ENCODE results near the gene EIF5.

Gene EIF5

DNA sequence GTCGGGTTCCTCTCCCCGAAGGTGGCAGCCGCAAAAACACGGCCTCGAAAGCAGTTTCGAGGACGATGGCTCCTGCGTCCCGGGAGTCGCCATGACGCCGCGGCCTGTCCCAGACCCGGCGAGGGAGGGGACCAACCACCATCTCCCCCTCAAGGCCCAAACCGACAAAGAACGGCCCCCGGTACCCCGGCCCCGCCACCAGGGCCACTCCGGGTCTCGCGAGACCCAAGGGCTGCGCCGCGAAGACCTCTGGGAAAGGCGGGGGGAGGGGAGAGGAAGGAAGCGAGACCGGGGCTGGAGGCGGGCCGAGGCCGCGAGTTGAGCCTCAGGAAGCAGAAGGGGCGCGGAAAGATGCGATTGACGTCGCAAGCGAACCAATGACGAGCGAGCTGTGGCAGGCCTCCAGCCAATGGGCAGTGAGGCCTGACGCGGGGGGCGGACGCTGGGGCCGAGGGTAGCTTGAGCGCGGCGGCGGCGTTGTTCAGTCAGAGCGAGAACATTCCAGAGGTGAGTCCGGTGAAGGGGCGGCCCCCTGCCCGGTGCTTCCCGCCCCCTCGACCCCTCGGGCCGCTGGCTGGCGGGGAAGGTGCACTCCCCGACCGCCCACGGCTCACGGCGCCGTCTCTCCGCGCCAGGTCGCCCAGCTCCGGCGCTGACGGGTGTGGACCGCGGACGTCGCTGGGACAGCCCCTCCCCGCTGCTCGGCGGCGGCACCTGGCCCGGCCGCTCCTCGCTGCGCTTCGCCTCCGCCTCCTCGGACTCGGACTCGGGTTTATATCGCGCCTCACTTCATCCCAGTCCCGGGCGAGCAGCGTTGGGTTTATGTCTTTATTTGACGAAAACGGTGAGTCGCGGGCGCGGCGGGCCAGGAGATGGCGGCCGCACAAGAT, at the start of gene EIF5:
Gene EIF5 (plus strand): TSS at position 484 of the 890 bp plus-strand sequence. CDS start 1,624 bp downstream, outside the sequence.
- FAIRE-seq = no peak

GRCh38 chr14:103284574-103285467, 49.2 kb upstream of the EIF5 start:
- FAIRE-seq = no peak

DNA sequence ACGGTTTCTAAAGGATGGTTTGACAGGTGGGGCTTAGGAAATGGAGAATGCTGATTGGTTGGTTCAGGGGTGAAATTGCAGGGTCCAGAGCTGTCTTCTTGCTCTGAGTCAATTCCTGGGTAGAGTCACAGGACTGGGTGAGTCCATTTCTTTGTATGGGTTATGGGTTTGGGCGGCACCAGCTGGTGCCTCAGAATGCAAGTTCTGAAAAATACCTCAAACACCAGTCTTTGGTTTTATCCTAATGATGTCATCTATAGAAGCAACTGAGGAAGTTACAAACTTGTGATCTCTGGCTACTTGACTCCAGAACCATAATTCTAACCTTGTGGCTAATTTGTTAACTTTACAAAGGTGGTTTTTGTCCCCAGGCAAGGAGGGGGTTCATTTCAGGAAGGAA, 47.6 kb upstream of the EIF5 start:
- FAIRE-seq = no peak

DNA sequence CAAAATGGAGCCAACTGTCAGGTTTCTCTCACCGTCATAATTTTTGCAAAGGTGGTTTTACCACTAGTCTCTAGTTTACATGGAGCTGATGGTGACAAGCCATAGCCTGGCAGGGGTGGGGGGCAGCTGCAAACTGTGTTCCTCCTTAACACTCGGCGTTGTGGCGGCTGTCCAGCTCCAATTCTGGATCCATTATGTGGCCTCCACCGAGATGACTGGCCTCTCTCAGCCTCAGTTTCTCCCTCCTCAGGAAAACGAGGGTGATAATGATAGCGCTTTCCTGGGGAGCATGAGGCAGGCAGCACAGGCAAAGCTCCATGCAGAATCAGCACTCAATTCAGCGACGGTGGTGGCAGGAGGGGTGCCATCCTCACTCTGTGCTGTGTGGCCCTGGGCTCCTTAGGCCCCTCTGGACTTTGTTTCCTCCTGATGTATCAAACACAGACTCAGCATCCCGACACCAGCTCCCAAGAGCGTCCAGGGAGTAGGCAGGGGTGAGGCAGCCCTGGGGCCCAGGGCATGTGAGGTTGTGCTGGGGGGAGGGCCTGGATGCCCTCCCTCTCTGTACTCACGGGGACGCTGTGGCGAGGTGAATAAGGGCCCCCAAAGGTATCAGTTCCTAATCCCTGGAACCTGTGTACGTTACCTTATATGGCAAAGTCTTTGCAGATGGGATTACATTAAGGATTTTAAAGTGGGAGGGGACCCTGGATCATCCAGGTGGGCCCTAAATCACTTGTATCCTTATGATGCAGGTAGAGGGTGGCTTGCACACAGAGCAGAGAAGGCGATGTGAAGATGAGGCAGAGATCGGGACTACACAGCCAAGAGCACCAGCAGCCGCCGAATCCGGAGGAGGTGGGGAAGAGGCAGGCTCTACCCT, 46.8 kb upstream of the EIF5 start:
- FAIRE-seq = no peak

DNA sequence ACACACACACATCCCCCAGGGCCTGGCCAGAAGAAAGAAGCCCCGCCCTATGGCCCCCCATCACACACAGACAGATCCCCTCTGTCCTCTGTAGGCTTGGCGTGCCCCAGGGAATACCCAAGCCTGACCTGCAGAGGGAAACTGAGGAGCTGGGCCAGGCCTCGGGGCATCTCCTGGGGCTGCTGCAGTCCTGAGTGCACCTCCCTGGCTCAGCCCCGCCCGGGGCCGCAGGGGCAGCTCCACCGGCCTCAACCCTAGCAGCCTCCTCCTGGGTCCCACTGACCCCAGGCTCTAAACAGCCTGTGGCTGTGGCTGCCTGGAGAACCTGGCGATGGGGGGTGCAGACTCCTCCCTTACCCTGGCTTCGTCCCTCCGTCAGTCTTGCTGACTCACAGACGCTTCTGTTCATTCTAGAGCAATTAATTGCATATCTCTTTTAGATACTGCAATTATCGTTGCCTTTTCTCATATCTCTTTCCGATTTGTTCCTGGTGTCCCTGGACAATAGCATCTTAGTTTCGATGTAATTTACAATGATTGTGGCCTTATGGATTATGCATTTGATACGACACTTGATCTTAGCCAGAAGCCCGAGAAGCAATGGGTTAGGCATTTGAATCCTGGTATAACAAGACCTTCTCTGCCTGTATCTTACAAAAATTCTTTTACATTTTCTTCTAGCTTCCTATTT, 45.8 kb upstream of the EIF5 start:
- no peak for FAIRE-seq

GRCh38 chr14:103290056-103290455, 44.0 kb upstream of the EIF5 start:
- no peak for FAIRE-seq

DNA sequence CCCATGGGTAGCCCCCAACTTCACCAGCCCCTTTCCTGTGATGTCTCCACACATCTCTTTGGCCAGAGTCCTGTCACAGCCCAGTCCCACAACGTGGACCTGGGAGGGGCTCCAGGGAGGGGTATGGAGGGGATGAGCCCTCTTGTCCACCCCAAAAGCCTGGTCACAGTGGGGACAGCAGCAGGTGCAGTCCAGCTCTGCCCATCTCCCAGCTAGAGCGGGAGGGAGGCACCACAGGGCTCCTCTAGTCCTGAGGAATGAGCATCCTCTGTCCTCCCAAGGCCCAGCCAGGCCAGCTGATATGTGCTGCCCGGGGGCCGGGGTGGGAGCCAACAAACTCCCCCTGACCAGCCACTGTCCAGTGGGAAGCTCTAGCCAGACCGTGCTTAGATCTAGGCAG, 43.5 kb upstream of the EIF5 start:
- FAIRE-seq = no peak

- no peak for FAIRE-seq
Measured at GRCh38 chr14:103290961-103291360, 43.1 kb upstream of the EIF5 start.

GRCh38 chr14:103292426-103293374, 41.3 kb upstream of the EIF5 start:
- no peak for FAIRE-seq

DNA sequence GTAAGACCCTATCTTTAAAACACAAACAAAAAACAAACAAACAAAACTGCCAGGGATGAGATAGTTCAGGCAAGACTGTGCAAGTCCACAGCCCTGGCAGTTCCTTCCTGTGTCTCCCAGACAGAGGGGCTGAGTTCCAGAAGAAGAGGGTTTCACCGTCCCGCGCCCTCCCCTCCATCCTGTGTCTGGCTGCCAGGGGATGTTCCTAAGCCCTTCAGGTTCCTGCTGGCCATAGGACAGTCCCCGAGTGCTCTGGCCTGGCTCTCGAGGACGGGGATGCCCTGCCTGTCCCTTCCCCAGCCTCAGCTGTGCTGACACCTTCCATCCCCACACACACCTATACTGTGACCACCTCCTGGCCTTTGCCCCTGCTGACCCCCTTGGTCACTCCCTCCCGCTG, 40.6 kb upstream of the EIF5 start:
- no peak for FAIRE-seq

- no peak for FAIRE-seq
Measured at GRCh38 chr14:103294091-103294490, 39.9 kb upstream of the EIF5 start.

GRCh38 chr14:103296007-103296406, 38.0 kb upstream of the EIF5 start:
- FAIRE-seq = no peak

DNA sequence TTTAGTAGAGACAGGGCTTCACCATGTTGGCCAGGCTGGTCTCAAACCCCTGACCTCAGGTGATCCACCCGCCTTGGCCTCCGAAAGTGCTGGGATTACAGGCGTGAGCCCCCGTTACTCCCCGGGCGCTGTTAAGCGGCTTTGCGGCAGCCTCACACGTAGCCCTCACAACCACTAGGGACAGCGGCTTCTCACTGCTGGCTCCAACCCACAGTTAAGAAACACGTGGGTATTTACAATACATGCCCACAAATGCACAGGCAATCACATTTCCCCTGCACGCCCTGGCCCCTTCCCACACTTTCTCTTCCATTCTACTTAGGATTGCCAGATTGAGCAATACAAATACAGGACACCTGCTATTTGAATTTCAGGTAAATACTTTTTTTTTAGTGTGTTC, 37.0 kb upstream of the EIF5 start:
- FAIRE-seq = no peak

- no peak for FAIRE-seq
Measured at GRCh38 chr14:103298620-103299019, 35.4 kb upstream of the EIF5 start.

DNA sequence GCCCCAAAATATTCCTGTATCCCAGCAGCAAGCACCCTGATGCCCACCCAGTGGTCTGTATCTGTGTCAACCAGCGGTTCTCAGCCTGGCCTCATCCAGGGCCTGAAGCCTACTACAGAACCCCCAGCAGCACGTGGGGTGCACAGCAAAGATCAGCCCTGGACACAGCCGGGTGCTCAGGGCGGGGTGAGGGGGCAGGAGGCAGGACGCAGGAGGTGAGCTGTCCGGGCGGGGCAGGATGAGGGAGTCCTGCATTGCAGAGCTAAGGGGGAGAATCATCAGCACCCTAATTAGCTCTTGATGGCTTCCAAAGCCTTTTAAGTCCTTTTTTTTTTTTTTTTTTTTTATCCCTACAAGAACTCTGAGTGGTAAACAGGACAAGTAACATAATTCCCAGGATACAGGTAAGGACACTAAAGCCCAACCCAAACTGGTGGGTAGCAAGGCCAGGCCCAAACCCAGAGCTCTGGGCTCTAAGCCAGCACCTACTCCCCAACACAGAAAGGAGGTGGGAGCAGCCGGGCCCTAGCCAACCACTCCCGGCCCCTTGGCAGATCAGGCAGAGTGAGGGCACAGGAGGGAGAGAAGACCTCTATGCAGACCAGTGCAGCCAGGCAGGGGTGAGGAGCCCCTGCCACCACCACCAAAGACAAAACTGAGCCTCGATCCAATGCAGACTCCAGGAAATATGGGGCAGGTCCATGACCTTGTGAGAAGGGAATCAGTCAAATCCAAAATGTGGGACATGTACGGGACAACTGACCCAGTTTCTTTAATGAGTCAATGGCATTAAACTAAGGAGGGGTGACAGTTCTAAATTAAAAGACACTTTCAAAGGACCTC, 32.3 kb upstream of the EIF5 start:
- no peak for FAIRE-seq

- no peak for FAIRE-seq
Measured at GRCh38 chr14:103302966-103303365, 31.1 kb upstream of the EIF5 start.

DNA sequence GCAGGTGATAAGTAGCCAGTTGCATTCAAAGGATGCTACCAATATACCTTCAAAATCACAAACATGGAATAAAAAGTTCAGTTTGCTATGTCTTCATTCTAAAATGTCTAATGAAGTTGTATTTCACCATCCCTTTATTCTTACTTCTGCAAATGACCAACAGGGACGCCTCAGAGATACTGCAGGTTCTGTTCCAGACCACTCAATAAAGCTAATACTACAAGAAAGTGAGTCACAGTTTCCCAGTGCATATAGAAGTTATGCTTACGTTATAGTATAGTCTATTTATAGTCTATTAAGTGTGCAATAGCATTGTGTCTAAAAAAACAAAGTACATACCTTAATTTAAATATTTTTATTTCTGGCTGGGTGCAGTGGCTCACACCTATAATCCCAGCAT, 29.3 kb upstream of the EIF5 start:
- no peak for FAIRE-seq

DNA sequence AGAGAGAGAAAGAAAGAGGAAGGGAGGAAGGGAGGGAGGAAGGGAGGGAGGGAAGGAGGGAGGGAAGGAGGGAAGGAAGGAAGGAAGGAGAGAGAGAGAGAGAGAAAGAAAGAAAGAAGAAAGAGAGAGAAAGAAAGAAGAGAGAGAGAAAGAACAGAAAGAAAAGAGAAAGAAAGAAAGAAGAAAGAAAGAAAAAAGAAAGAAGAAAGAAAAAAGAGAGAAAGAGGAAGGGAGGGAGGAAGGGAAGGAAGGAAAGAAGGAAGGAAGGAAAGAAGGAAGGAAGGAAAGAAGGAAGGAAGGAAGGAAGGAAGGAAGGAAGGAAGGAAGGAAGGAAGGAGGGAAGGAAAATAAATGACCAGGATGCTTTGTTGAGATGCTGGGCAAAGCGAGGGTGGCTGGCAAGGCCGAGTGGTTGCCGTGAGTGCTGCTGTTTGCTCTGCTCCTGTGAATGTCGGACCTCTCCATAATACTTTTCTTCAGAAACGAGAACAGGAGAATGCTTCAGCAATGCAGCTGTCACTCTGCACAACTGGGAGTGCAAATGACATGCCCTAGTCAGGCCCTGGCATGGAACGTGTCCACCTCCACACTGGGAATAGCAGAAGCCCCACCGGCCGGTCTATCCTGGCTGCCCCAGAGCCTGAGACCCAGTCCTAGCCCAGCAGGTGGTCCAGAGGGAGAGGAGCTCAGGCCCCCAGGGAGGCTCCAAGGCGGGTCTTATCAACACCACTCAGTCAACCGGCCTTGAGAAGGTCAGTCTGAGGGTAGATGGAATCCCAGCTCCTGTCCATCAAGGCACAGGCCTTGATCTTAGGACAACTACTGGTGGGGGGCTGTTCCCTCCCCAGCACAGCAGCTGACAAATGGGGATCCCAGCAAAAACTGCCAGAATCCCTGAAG, 25.1 kb upstream of the EIF5 start:
- no peak for FAIRE-seq

DNA sequence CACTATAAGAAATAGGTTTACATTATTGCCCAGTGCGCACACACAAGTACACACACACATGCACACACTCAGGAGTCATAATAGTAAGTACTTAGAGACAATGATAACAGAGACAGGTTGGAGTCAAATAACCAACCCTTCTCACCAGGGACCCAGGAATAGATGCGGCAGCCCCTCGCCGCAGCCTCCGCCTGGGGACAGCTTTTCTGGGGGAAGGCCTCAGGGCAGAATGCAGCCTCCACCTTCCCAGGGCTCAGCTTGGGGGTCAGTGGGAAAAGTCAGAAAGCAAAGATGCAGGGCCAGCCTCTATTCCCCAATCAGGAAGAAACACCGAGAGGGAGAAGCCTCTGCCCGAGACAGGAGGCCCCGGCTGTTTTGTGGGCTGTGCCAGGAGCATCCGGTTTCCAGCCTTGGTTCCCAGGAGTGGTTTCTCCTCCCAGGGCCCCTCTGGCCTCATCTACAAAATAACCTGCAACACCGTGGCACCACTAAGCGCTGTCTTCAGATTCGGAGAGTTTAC, 23.4 kb upstream of the EIF5 start:
- FAIRE-seq = no peak
